Mesenchymal stem cell (in vitro differentiated cells and primary cell): ENCODE data around the gene SH3GL2.

Experiments used
- DNase-seq: peaks from one replicate; pipeline ENCODE4 v3.0.0-alpha.2; 2013
- H2AFZ ChIP-seq: one replicate; pipeline ENCODE4 v1.6.1; 2013; ENCODE audit warnings: low read depth, mild to moderate bottlenecking, control low read depth, inconsistent platforms, low read length, moderate library complexity
- H2AK5ac ChIP-seq: 2 replicates; pipeline ENCODE4 v1.6.1; 2013; ENCODE audit warnings: low read length, moderate library complexity, mild to moderate bottlenecking, inconsistent platforms; ENCODE audit not compliant: severe bottlenecking
- H2BK120ac ChIP-seq: one replicate; pipeline ENCODE4 v1.6.1; 2013; ENCODE audit warnings: low read depth, mild to moderate bottlenecking, inconsistent platforms, low read length, moderate library complexity
- H2BK12ac ChIP-seq, 2 experiments: one replicate each; pipeline ENCODE4 v1.6.1; 2013; ENCODE audit warnings: inconsistent platforms in 2 of 2, low read length in 2 of 2, mild to moderate bottlenecking in 2 of 2, moderate library complexity in 2 of 2, control low read depth in 1 of 2
- H2BK15ac ChIP-seq: one replicate; pipeline ENCODE4 v1.6.1; 2013; ENCODE audit warnings: mild to moderate bottlenecking, low read depth, inconsistent platforms; ENCODE audit not compliant: poor library complexity, severe bottlenecking
- H2BK5ac ChIP-seq: 2 replicates; pipeline ENCODE4 v1.6.1; 2013; ENCODE audit warnings: low read depth, mild to moderate bottlenecking, low read length, control low read depth, inconsistent platforms; ENCODE audit not compliant: poor library complexity, severe bottlenecking
- H3K14ac ChIP-seq, 2 experiments: one replicate each; pipeline ENCODE4 v1.6.1; 2013; ENCODE audit warnings: inconsistent platforms in 2 of 2, low read length in 2 of 2, control low read depth in 1 of 2, mild to moderate bottlenecking in 1 of 2, moderate library complexity in 1 of 2
- H3K18ac ChIP-seq, 2 experiments: one replicate each; pipeline ENCODE4 v1.6.1; 2013; ENCODE audit warnings: inconsistent platforms in 2 of 2, low read length in 2 of 2, control low read depth in 1 of 2, low read depth in 1 of 2, mild to moderate bottlenecking in 1 of 2
- H3K23ac ChIP-seq, 2 experiments: one replicate each; pipeline ENCODE4 v1.6.1; 2013; ENCODE audit warnings: inconsistent platforms in 2 of 2, low read length in 2 of 2, mild to moderate bottlenecking in 2 of 2, moderate library complexity in 2 of 2, control low read depth in 1 of 2
- H3K27ac ChIP-seq: 2 replicates; pipeline ENCODE4 v1.5.1; 2013; ENCODE audit warnings: mild to moderate bottlenecking, moderate library complexity, low read length, control low read depth, inconsistent platforms; ENCODE audit not compliant: poor library complexity, severe bottlenecking
- H3K27me3 ChIP-seq, 2 experiments: 2 replicates each; pipeline versions ENCODE4 v1.6.1 to v1.7.0; 2013; ENCODE audit warnings: low read length in 2 of 2, mild to moderate bottlenecking in 2 of 2, moderate library complexity in 2 of 2, control low read depth in 1 of 2, inconsistent platforms in 1 of 2; ENCODE audit not compliant: control insufficient read depth in 1 of 2, insufficient read depth in 1 of 2
- H3K36me3 ChIP-seq, 2 experiments: 2 replicates each; pipeline versions ENCODE4 v1.6.1 to v1.7.0; 2013; ENCODE audit warnings: low read length in 2 of 2, control low read depth in 1 of 2, inconsistent platforms in 1 of 2, low read depth in 1 of 2, mild to moderate bottlenecking in 1 of 2; ENCODE audit not compliant: insufficient read depth in 2 of 2, control insufficient read depth in 1 of 2
- H3K4ac ChIP-seq, 2 experiments: one replicate each; pipeline ENCODE4 v1.6.1; 2013; ENCODE audit warnings: inconsistent platforms in 2 of 2, low read length in 2 of 2, mild to moderate bottlenecking in 2 of 2, moderate library complexity in 2 of 2, control low read depth in 1 of 2, low read depth in 1 of 2
- H3K4me1 ChIP-seq: 2 replicates; pipeline ENCODE4 v1.6.1; 2013; ENCODE audit warnings: low read depth, low read length, control low read depth; ENCODE audit not compliant: control insufficient read depth, insufficient read depth
- H3K4me2 ChIP-seq: 2 replicates; pipeline ENCODE4 v1.6.1; 2013; ENCODE audit warnings: low read length, mild to moderate bottlenecking, inconsistent platforms; ENCODE audit not compliant: poor library complexity, severe bottlenecking
- H3K4me3 ChIP-seq, 2 experiments: 2 replicates each; pipeline versions ENCODE4 v1.5.1 to v1.7.0; 2013; ENCODE audit warnings: low read length in 2 of 2, mild to moderate bottlenecking in 2 of 2, control low read depth in 1 of 2, low read depth in 1 of 2; ENCODE audit not compliant: insufficient read depth in 1 of 2
- H3K79me1 ChIP-seq: replicated peaks from 2 replicates; pipeline ENCODE4 v1.6.1; 2013; ENCODE audit warnings: mild to moderate bottlenecking, control low read depth, low read length, inconsistent platforms; ENCODE audit not compliant: poor library complexity, severe bottlenecking
- H3K9ac ChIP-seq: 2 replicates; pipeline ENCODE4 v1.7.0; 2013; ENCODE audit warnings: mild to moderate bottlenecking, low read length, moderate library complexity
- H3K9me3 ChIP-seq: 2 replicates; pipeline ENCODE4 v1.7.0; 2013; ENCODE audit warnings: mild to moderate bottlenecking, low read length; ENCODE audit not compliant: control insufficient read depth
- H4K8ac ChIP-seq: one replicate; pipeline ENCODE4 v1.6.1; 2013; ENCODE audit warnings: inconsistent platforms, mild to moderate bottlenecking, low read length, moderate library complexity
- H4K91ac ChIP-seq: one replicate; pipeline ENCODE4 v1.6.1; 2013; ENCODE audit warnings: mild to moderate bottlenecking, low read length, inconsistent platforms
- WGBS: methylation state at CpG from one replicate; pipeline ENCODE4 v1.1.7; 2013; ENCODE audit warnings: mixed read lengths; 5-methylcytosine and 5-hydroxymethylcytosine counted together

The SH3GL2 gene

GRCh38 chr9:17739022-17739421 is 160.2 kb downstream of the SH3GL2 start:
- H3K9me3 ChIP-seq: no peaks in the 10 kb centered on the region
- no peak overlapping the region for H4K8ac ChIP-seq
- 69% methylated on average over 1 of the region's 2 CpGs for WGBS
- no peak overlapping the region for H4K91ac ChIP-seq
- no peaks in the 10 kb centered on the region for H3K27me3 ChIP-seq
- H3K14ac ChIP-seq: no peak overlapping the region
- no peak overlapping the region for H3K4me3 ChIP-seq
- H3K23ac ChIP-seq: no peak overlapping the region
- no peak overlapping the region for H3K9ac ChIP-seq
- H3K4me1 ChIP-seq: no peaks in the 10 kb centered on the region
- H2BK120ac ChIP-seq: no peak overlapping the region
- no peak overlapping the region for H3K18ac ChIP-seq
- no peak overlapping the region for H2BK12ac ChIP-seq
- H3K79me1 ChIP-seq: no peaks in the 10 kb centered on the region
- no peak overlapping the region for H2BK5ac ChIP-seq
- no peak overlapping the region for H3K4ac ChIP-seq
- H3K36me3 ChIP-seq: no peaks in the 10 kb centered on the region
- no peak overlapping the region for H3K4me2 ChIP-seq
- H2AFZ ChIP-seq: no peak overlapping the region
- DNase-seq: no peak
- H2AK5ac ChIP-seq: no peak overlapping the region
- H2BK15ac ChIP-seq: no peak overlapping the region
- no peak overlapping the region for H3K27ac ChIP-seq

GRCh38 chr9:17739736-17740135 is 160.9 kb downstream of the SH3GL2 start:
- Histone ChIP-seq H3K18ac (no peak overlapping the region), H3K4ac (no peak overlapping the region), H2BK12ac (no peak overlapping the region), H2BK15ac (no peak overlapping the region), H3K23ac (no peak overlapping the region), H2BK5ac (no peak overlapping the region), H3K79me1 (no peaks in the 10 kb centered on the region), H3K14ac (no peak overlapping the region), H3K27me3 (no peaks in the 10 kb centered on the region), H3K4me2 (no peak overlapping the region), H3K4me3 (no peak overlapping the region), H4K91ac (no peak overlapping the region), H3K4me1 (no peaks in the 10 kb centered on the region), H2AFZ (no peak overlapping the region), H3K27ac (no peak overlapping the region), H3K36me3 (no peaks in the 10 kb centered on the region), H4K8ac (no peak overlapping the region), H3K9me3 (no peaks in the 10 kb centered on the region), H2AK5ac (no peak overlapping the region), H2BK120ac (no peak overlapping the region), H3K9ac (no peak overlapping the region)
- WGBS: no CpG with 5 or more reads among the region's 1 CpG
- no peak for DNase-seq

GRCh38 chr9:17742067-17742466 is 163.2 kb downstream of the SH3GL2 start:
- 39% methylated on average over 2 of the region's 3 CpGs for WGBS
- H4K8ac ChIP-seq: no peak overlapping the region

GRCh38 chr9:17744786-17745185 is 165.9 kb downstream of the SH3GL2 start:
- Histone ChIP-seq H3K9me3 (no peaks in the 10 kb centered on the region), H4K8ac (no peak overlapping the region), H3K4me2 (no peak overlapping the region), H3K27ac (no peak overlapping the region), H3K36me3 (no peaks in the 10 kb centered on the region), H4K91ac (no peak overlapping the region), H2BK12ac (no peak overlapping the region), H3K79me1 (no peaks in the 10 kb centered on the region), H3K18ac (no peak overlapping the region), H2BK15ac (no peak overlapping the region), H3K4me3 (no peak overlapping the region), H3K4ac (no peak overlapping the region), H2BK120ac (no peak overlapping the region), H2AK5ac (no peak overlapping the region), H3K23ac (no peak overlapping the region), H3K9ac (no peak overlapping the region), H3K4me1 (no peaks in the 10 kb centered on the region), H3K14ac (no peak overlapping the region), H2AFZ (no peak overlapping the region), H2BK5ac (no peak overlapping the region), H3K27me3 (peaks cover 0 to 6% of the 10 kb centered on the region in 2 experiments)
- DNase-seq: peak; percentile 14
- 0% methylated on average over 1 of the region's 3 CpGs for WGBS

More at GRCh38 chr9:17742067-17742466, 163.2 kb downstream of the SH3GL2 start:
- no peak overlapping the region for H2BK5ac ChIP-seq
- no peaks in the 10 kb centered on the region for H3K36me3 ChIP-seq
- H3K18ac ChIP-seq: no peak overlapping the region
- H3K27me3 ChIP-seq: no peaks in the 10 kb centered on the region
- no peak overlapping the region for H2AFZ ChIP-seq
- H3K4ac ChIP-seq: no peak overlapping the region
- no peak overlapping the region for H2BK15ac ChIP-seq
- no peak for DNase-seq
- H3K9me3 ChIP-seq: no peaks in the 10 kb centered on the region
- H3K4me2 ChIP-seq: no peak overlapping the region
- H3K4me1 ChIP-seq: no peaks in the 10 kb centered on the region
- H3K14ac ChIP-seq: no peak overlapping the region
- no peak overlapping the region for H4K91ac ChIP-seq
- H3K4me3 ChIP-seq: no peak overlapping the region
- H3K9ac ChIP-seq: no peak overlapping the region
- H2BK120ac ChIP-seq: no peak overlapping the region
- no peak overlapping the region for H3K27ac ChIP-seq
- no peaks in the 10 kb centered on the region for H3K79me1 ChIP-seq
- no peak overlapping the region for H2BK12ac ChIP-seq
- H3K23ac ChIP-seq: no peak overlapping the region
- no peak overlapping the region for H2AK5ac ChIP-seq
